Natural killer cell (primary cell): ENCODE results near the gene DNAJC13. TPM values are rescaled to one million over a fixed set of nuclear protein-coding genes. Genes with fewer than 3 reads are reported as not detected.
"Not testable (repeated sequence)": the region's sequence is repeated elsewhere in the genome, so short reads cannot be mapped to it uniquely, and the experiment has no call there.

ENCODE experiments used
- ATAC-seq, 3 donors: fragments of 150-1000 bp in 2 of 3; fragments of 200-7000 bp in 1 of 3; cut with Tn5 transposase; 1 replicate in 1 of 3; 2 replicates in 2 of 3; pipeline ENCODE4 v1.10.0; 2021; ENCODE audit warnings: mild to moderate bottlenecking in 2 of 3, moderate library complexity in 2 of 3
- DNase-seq, 2 donors: peaks; one replicate each; pipeline versions ENCODE4 v3.0.0 to v3.0.0-alpha.2; 2013 to 2021; ENCODE audit warnings: mixed read lengths in 1 of 2
- H3K27ac ChIP-seq: one replicate; pipeline ENCODE4 v1.5.1; 2013; ENCODE audit warnings: mild to moderate bottlenecking, low read length
- H3K27me3 ChIP-seq: one replicate; pipeline ENCODE4 v1.6.1; 2013; ENCODE audit warnings: low read length; ENCODE audit not compliant: control insufficient read depth, insufficient read depth
- H3K36me3 ChIP-seq: one replicate; pipeline ENCODE4 v1.6.1; 2013; ENCODE audit warnings: low read length; ENCODE audit not compliant: control insufficient read depth, insufficient read depth
- H3K4me1 ChIP-seq: one replicate; pipeline ENCODE4 v1.6.1; 2013; ENCODE audit warnings: low read length; ENCODE audit not compliant: control insufficient read depth, insufficient read depth
- H3K4me3 ChIP-seq: one replicate; pipeline ENCODE4 v1.5.1; 2013; ENCODE audit warnings: low read length
- H3K9me3 ChIP-seq: one replicate; pipeline ENCODE4 v1.6.1; 2013; ENCODE audit warnings: low read length; ENCODE audit not compliant: control insufficient read depth, insufficient read depth
- H3K27ac Mint-ChIP-seq, 2 donors: one replicate each; pipeline ENCODE4 v1.8.0; 2022; ENCODE audit warnings: mild to moderate bottlenecking in 2 of 2, mixed read lengths in 2 of 2, moderate library complexity in 1 of 2
- H3K27me3 Mint-ChIP-seq, 2 donors: one replicate each; pipeline ENCODE4 v1.8.0; 2022; ENCODE audit warnings: low read depth in 2 of 2, mixed read lengths in 2 of 2
- H3K36me3 Mint-ChIP-seq: one replicate; pipeline ENCODE4 v1.8.0; 2022; ENCODE audit warnings: mixed read lengths
- H3K4me1 Mint-ChIP-seq, 2 donors: one replicate each; pipeline ENCODE4 v1.8.0; 2022; ENCODE audit warnings: mixed read lengths in 2 of 2
- H3K4me3 Mint-ChIP-seq: one replicate; pipeline ENCODE4 v1.8.0; 2022; ENCODE audit warnings: mild to moderate bottlenecking, moderate library complexity, mixed read lengths
- H3K9me3 Mint-ChIP-seq, 2 donors: one replicate each; pipeline ENCODE4 v1.8.0; 2022; ENCODE audit warnings: mixed read lengths in 2 of 2
- CTCF ChIP-seq: fragments of 200-600 bp; IDR thresholded peaks from one replicate; pipeline ENCODE4 v1.8.0; 2022; ENCODE audit warnings: antibody characterized with exemption
- WGBS: methylation state at CpG from one replicate; pipeline ENCODE4 v1.1.7; 2013; ENCODE audit warnings: missing lambda C conversion rate; ENCODE audit not compliant: insufficient coverage; 5-methylcytosine and 5-hydroxymethylcytosine counted together
- intact Hi-C: fragments of 100-400 bp; cut with micrococcal nuclease; formaldehyde crosslinking; loops from one replicate; pipeline ENCODE4 v1.14.2; 2022
- total RNA-seq, 4 donors: library from RNA; stranded (reverse); fragments of 120-200 nt in 1 of 4; gene quantifications; one replicate each; pipeline versions ENCODE4 v1.2.3 to v1.2.4, GENCODE V29; 2013 to 2022

The DNAJC13 gene
- total RNA-seq, 3 donors from 2014 or later (not counting 1 experiment from before 2014, with no cell fraction given), result 30.5 to 44.0 (median 42.9) TPM

- Mint-ChIP-seq H3K4me1 (no peaks in the 10 kb centered on the region), H3K4me3 (no peak overlapping the region), H3K9me3 (no peaks in the 10 kb centered on the region), H3K36me3 (no peaks in the 10 kb centered on the region), H3K27me3 (peaks cover 16 to 17% of the 10 kb centered on the region in 2 donors), H3K27ac (no peak overlapping the region)
- no peaks in the 10 kb centered on the region for H3K9me3 ChIP-seq
- no peak for ATAC-seq
- no peaks in the 10 kb centered on the region for H3K4me1 ChIP-seq
- no peak overlapping the region for H3K4me3 ChIP-seq
- WGBS, result 83% methylated on average over 14 of the region's 14 CpGs
- no peak for TF ChIP-seq CTCF
- no peak for DNase-seq
- H3K27ac ChIP-seq, result no peak overlapping the region
- intact Hi-C loops, result no loop called here
- H3K36me3 ChIP-seq, result no peaks in the 10 kb centered on the region
- no peaks in the 10 kb centered on the region for H3K27me3 ChIP-seq
These were observed 35.9 kb upstream of the DNAJC13 start for GRCh38 chr3:132381348-132381944.

GRCh38 chr3:132382267-132382666 is 35.0 kb upstream of the DNAJC13 start:
- no peak overlapping the region for H3K27ac ChIP-seq
- intact Hi-C loops, result no loop called here
- H3K9me3 ChIP-seq, result no peaks in the 10 kb centered on the region
- H3K36me3 Mint-ChIP-seq, result no peaks in the 10 kb centered on the region
- H3K9me3 Mint-ChIP-seq, result no peaks in the 10 kb centered on the region
- peaks cover 13 to 18% of the 10 kb centered on the region in 2 donors for H3K27me3 Mint-ChIP-seq
- ATAC-seq (no peak), DNase-seq (no peak)
- no peaks in the 10 kb centered on the region for H3K4me1 Mint-ChIP-seq
- TF ChIP-seq CTCF, result no peak
- no peak overlapping the region for H3K4me3 ChIP-seq
- H3K4me1 ChIP-seq, result no peaks in the 10 kb centered on the region
- H3K27me3 ChIP-seq, result no peaks in the 10 kb centered on the region
- no peak overlapping the region for H3K4me3 Mint-ChIP-seq
- WGBS, result 91% methylated on average over 2 of the region's 4 CpGs
- no peaks in the 10 kb centered on the region for H3K36me3 ChIP-seq
- no peak overlapping the region for H3K27ac Mint-ChIP-seq

GRCh38 chr3:132382688-132383194 is 34.6 kb upstream of the DNAJC13 start:
- Histone ChIP-seq H3K9me3 (no peaks in the 10 kb centered on the region), H3K27ac (no peak overlapping the region), H3K27me3 (no peaks in the 10 kb centered on the region), H3K4me3 (no peak overlapping the region), H3K4me1 (no peaks in the 10 kb centered on the region), H3K36me3 (no peaks in the 10 kb centered on the region)
- TF ChIP-seq CTCF, result no peak
- intact Hi-C loops, result no loop called here
- Mint-ChIP-seq H3K4me1 (no peaks in the 10 kb centered on the region), H3K27ac (no peak overlapping the region), H3K27me3 (peaks cover 8 to 17% of the 10 kb centered on the region in 2 donors), H3K36me3 (no peaks in the 10 kb centered on the region), H3K4me3 (no peak overlapping the region), H3K9me3 (no peaks in the 10 kb centered on the region)
- DNase-seq (no peak), ATAC-seq (no peak)

- DNase-seq (no peak), ATAC-seq (no peak)
- no peaks in the 10 kb centered on the region for H3K4me1 ChIP-seq
- H3K36me3 Mint-ChIP-seq, result no peaks in the 10 kb centered on the region
- TF ChIP-seq CTCF, result no peak
- no peaks in the 10 kb centered on the region for H3K4me1 Mint-ChIP-seq
- H3K36me3 ChIP-seq, result no peaks in the 10 kb centered on the region
- H3K9me3 Mint-ChIP-seq, result no peaks in the 10 kb centered on the region
- intact Hi-C loops, result no loop called here
- H3K27me3 Mint-ChIP-seq, result peaks cover 0 to 6% of the 10 kb centered on the region in 2 donors
- H3K4me3 ChIP-seq, result no peak overlapping the region
- no peak overlapping the region for H3K27ac Mint-ChIP-seq
- no peak overlapping the region for H3K4me3 Mint-ChIP-seq
- WGBS, result over 99% methylated on average over 7 of the region's 8 CpGs
- no peak overlapping the region for H3K27ac ChIP-seq
- H3K27me3 ChIP-seq, result no peaks in the 10 kb centered on the region
- H3K9me3 ChIP-seq, result no peaks in the 10 kb centered on the region
These were observed 31.0 kb upstream of the DNAJC13 start for GRCh38 chr3:132386259-132386658.

GRCh38 chr3:132392675-132393074 is 24.6 kb upstream of the DNAJC13 start:
- H3K27ac Mint-ChIP-seq, DNase-seq, H3K9me3 ChIP-seq, H3K36me3 Mint-ChIP-seq, H3K4me3 Mint-ChIP-seq, H3K27me3 ChIP-seq, intact Hi-C loops, H3K27me3 Mint-ChIP-seq, H3K4me1 Mint-ChIP-seq, H3K4me1 ChIP-seq, H3K27ac ChIP-seq, H3K36me3 ChIP-seq, ATAC-seq, H3K9me3 Mint-ChIP-seq, H3K4me3 ChIP-seq: not testable (repeated sequence)
- WGBS, result no CpG with 5 or more reads among the region's 1 CpG
